DOHH2 (cell line): Measurements from ENCODE around the gene SOX1.

ENCODE experiments used
- CTCF ChIP-seq: fragments of 200-600 bp; sonication (generic); IDR thresholded peaks from one replicate; pipeline ENCODE4 v1.5.1; 2014; ENCODE audit warnings: antibody characterized with exemption, mild to moderate bottlenecking, low read depth, low read length; ENCODE audit not compliant: poor library complexity, severe bottlenecking
- EZH2phosphoT487 ChIP-seq: fragments of 200-600 bp; sonication (generic); IDR thresholded peaks from 2 replicates; pipeline ENCODE4 v1.6.1; 2017; ENCODE audit warnings: borderline replicate concordance, mild to moderate bottlenecking, antibody characterized with exemption, low read length, moderate library complexity, mixed read lengths

DNA sequence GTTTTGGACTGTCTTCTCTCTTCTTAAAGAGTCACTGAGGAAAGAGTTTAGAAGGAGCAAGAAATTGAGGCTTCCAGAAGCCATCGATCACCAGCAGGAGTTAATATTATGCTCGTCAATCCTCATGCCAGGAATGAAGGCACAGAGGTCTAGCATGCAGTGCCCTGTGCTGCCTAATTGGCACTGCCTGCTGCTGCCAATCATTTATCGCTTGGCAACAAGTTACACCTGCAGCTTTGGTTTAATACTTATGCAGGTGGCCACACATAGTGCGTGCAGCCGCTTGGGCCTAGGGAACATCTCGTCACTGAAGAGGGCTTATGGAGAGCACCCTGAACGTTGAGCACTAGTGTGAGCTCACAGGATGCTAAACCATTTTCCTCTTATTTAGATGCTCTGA lies 2.7 kb upstream of the SOX1 start:
- TF ChIP-seq CTCF, result no peak
- no peak for TF ChIP-seq EZH2phosphoT487
